Testis (tissue), 2 donors: ENCODE results near the gene NUCKS1.

Experiments
- CTCF ChIP-seq, 3 experiments: fragments of 450-650 bp in 2 of 3; fragments of 200-600 bp in 1 of 3; sonication (generic) in 1 of 3; IDR thresholded peaks; one replicate each; pipeline ENCODE4 v1.5.1; 2016 to 2019; ENCODE audit warnings: antibody characterized with exemption in 3 of 3, mild to moderate bottlenecking in 2 of 3, moderate library complexity in 1 of 3
- POLR2A ChIP-seq: fragments of 450-650 bp; IDR thresholded peaks from one replicate; pipeline ENCODE4 v1.6.1; 2017; ENCODE audit warnings: antibody characterized with exemption, mild to moderate bottlenecking, moderate library complexity

- no peak for TF ChIP-seq POLR2A
- peak in 1 of 3 experiments; percentile 11 for TF ChIP-seq CTCF (IDR thresholded peaks at IDR 0.05)
Measured at GRCh38 chr1:205749234-205750137, 496 bp downstream of the NUCKS1 start.
